KOPT-K1 (cell line): ENCODE results near the gene WAC.
"Not testable (repeated sequence)": the region's sequence is repeated elsewhere in the genome, so short reads cannot be mapped to it uniquely, and the experiment has no call there.

ENCODE experiments used
- H3K27ac ChIP-seq: fragments of 200-600 bp; sonication (generic); 2 replicates; pipeline ENCODE4 v1.5.1; 2016; ENCODE audit warnings: antibody characterized with exemption, mild to moderate bottlenecking, low read depth, low read length; ENCODE audit not compliant: poor library complexity, severe bottlenecking
- H3K36me3 ChIP-seq: fragments of 200-600 bp; sonication (generic); 2 replicates; pipeline ENCODE4 v1.5.1; 2017; ENCODE audit warnings: antibody characterized with exemption, mild to moderate bottlenecking, low read length, moderate library complexity; ENCODE audit not compliant: insufficient read depth
- H3K9me3 ChIP-seq: fragments of 200-600 bp; sonication (generic); 2 replicates; pipeline ENCODE4 v1.5.1; 2017; ENCODE audit warnings: antibody characterized with exemption, low read length, mild to moderate bottlenecking; ENCODE audit not compliant: insufficient read depth, poor library complexity, severe bottlenecking

Gene WAC

DNA sequence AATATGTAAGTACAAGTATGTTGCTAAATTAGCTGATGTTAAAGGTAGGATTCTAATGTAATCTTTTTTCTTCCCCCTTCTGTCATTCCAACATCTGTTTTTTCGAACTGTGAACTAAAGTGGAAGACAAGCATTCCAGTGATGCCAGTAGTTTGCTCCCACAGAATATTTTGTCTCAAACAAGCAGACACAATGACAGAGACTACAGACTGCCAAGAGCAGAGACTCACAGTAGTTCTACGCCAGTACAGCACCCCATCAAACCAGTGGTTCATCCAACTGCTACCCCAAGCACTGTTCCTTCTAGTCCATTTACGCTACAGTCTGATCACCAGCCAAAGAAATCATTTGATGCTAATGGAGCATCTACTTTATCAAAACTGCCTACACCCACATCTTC lies 62.7 kb downstream of the WAC start:
- peaks cover 100% of the 10 kb centered on the region for H3K36me3 ChIP-seq
- H3K27ac ChIP-seq = no peak overlapping the region
- no peaks in the 10 kb centered on the region for H3K9me3 ChIP-seq

GRCh38 chr10:28600056-28600455 lies 67.1 kb downstream of the WAC start:
- Histone ChIP-seq H3K27ac (no peak overlapping the region), H3K36me3 (peaks cover 97% of the 10 kb centered on the region), H3K9me3 (no peaks in the 10 kb centered on the region)

- Histone ChIP-seq H3K27ac (no peak overlapping the region), H3K9me3 (no peaks in the 10 kb centered on the region), H3K36me3 (peaks cover 94% of the 10 kb centered on the region)
Measured at GRCh38 chr10:28601012-28601411, 68.1 kb downstream of the WAC start.

DNA sequence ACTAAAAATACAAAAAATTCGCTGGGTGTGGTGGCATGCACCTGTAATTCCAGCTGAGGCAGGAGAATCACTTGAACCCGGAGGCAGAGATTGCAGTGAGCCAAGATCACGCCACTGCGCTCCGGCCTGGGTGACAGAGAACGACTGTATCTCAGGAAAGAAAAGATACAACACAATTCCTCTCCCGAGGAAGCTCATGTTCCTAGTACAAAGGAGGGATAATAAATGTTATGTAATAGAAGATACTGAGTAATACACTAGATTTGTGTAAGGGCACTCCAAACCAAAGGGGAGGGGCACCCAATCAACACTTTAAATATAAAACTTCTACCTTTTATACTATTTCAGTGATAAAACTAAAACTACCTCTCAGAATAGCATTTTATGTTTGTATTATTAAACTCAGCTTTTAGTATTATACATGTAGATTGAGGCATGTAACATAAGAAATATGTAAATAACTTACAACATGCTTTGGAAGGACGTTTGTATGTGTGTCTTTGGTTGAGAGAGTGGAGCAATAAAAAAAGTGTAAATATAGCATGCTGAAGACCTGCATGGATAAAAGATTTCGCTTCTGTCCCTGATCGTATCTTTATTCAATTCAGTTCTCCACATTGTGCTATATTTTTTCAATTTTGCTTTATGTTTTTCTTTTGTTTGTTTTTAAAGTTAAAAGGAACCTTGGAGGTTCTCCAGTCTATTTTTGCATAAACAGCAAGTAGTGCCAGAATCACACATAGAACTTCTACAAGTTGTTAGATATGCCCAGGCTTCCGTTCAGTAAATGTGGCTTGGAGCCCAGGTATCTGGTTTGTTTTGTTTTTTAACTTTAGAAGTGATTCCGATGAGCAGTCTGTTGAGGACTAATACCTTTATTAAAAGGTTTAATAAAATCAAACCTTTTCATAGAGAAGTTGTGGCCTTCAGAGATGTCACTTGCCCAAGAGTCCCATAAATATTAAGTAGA lies 71.9 kb downstream of the WAC start:
- Histone ChIP-seq H3K36me3 (peaks cover 94% of the 10 kb centered on the region), H3K27ac (no peak overlapping the region), H3K9me3 (no peaks in the 10 kb centered on the region)

DNA sequence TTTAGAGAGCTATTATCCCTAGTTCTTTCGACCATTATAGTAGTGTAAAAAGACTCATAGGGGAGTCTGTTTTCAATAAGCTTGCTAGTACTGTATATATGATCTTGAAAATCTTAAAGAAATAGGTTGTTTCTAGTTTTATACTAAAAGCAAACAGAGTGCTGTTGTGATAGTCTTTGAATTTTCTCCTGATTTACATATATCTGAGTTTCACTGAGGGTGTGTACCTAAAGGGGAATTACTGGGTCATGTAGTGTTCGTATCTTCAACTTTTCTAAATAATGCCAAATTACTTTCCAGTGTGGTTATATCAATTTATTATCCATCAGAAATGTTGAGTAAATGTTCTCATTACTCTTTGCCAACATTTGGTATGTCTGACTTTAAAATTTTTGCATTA lies 73.7 kb downstream of the WAC start:
- no peak overlapping the region for H3K27ac ChIP-seq
- peaks cover 94% of the 10 kb centered on the region for H3K36me3 ChIP-seq

DNA sequence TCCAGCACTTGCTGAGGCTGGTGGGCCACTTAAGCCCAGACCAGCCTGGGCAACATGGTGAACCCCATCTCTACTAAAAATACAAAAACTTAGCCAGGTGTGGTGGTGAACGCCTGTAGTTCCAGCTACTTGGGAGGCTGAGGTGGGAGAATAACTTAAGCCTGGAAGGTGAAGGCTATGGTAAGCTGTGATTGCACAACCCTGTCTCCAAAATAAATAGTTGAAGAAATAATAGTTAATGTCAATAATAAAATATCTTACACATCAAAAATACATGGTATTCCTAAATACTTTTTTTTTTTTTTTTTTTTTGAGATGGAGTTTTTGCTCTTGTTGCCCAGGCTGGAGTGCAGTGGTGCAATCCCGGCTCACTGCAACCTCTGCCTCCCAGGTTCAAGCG lies 76.7 kb downstream of the WAC start:
- H3K9me3 ChIP-seq, H3K27ac ChIP-seq: not testable (repeated sequence)
- H3K36me3 ChIP-seq = peaks cover 97% of the 10 kb centered on the region

More for the DNA sequence above, 73.7 kb downstream of the WAC start:
- no peaks in the 10 kb centered on the region for H3K9me3 ChIP-seq

DNA sequence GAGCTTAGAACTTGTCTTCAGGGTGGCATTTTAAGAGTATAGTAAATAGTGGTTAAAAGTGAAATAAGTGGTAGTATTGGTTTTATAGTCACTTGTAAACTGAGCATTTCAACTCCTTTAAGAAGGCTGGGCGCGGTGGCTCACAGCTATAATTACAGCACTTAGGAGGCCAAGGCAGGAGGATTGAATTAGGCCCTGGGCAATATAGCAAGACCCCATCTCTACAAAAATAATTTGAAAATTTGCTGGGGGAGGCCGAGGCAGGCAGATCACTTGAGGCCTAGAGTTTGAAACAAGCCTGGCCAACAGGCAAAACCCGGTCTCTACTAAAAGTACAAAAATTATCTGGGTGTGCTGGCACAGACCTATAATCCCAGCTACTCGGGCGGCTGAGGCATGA lies 80.0 kb downstream of the WAC start:
- Histone ChIP-seq H3K36me3 (peaks cover 99% of the 10 kb centered on the region), H3K27ac (no peak overlapping the region), H3K9me3 (no peaks in the 10 kb centered on the region)

DNA sequence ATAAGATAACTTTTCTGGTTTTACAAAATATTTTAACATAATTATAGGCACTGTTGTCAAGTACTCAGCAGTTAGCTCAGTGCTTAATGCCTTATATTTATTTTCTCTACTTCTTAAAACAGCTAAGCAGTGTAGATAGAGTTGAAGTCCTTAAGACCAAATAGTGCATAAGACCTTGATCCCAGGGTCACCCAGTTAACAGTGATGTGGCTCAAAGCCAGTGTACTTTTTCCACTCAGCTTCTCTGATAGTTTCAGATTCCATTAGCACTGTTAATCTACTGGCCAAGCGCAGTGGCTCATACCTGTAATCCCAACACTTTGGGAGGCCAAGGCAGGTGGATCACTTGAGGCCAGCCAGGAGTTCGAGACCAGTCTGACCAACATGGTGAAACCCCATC lies 83.6 kb downstream of the WAC start:
- Histone ChIP-seq H3K27ac (no peak overlapping the region), H3K36me3 (peaks cover 100% of the 10 kb centered on the region), H3K9me3 (no peaks in the 10 kb centered on the region)

- peaks cover 89% of the 10 kb centered on the region for H3K36me3 ChIP-seq
Measured at GRCh38 chr10:28619455-28619854, 86.5 kb downstream of the WAC start.

GRCh38 chr10:28620251-28620650 lies 87.3 kb downstream of the WAC start:
- H3K27ac ChIP-seq = no peak overlapping the region
- H3K36me3 ChIP-seq = peaks cover 82% of the 10 kb centered on the region
- H3K9me3 ChIP-seq = no peaks in the 10 kb centered on the region

More at GRCh38 chr10:28619455-28619854, 86.5 kb downstream of the WAC start:
- Histone ChIP-seq H3K27ac (no peak overlapping the region), H3K9me3 (no peaks in the 10 kb centered on the region)

GRCh38 chr10:28623483-28623882 lies 90.6 kb downstream of the WAC start:
- Histone ChIP-seq H3K9me3 (no peaks in the 10 kb centered on the region), H3K36me3 (peaks cover 49% of the 10 kb centered on the region), H3K27ac (no peak overlapping the region)

GRCh38 chr10:28624351-28624750 lies 91.4 kb downstream of the WAC start:
- peaks cover 41% of the 10 kb centered on the region for H3K36me3 ChIP-seq
- no peaks in the 10 kb centered on the region for H3K9me3 ChIP-seq
- no peak overlapping the region for H3K27ac ChIP-seq

GRCh38 chr10:28627102-28627501 lies 94.2 kb downstream of the WAC start:
- Histone ChIP-seq H3K27ac (no peak overlapping the region), H3K9me3 (no peaks in the 10 kb centered on the region), H3K36me3 (peaks cover 13% of the 10 kb centered on the region)

- Histone ChIP-seq H3K27ac (no peak overlapping the region), H3K9me3 (no peaks in the 10 kb centered on the region), H3K36me3 (peaks cover 2% of the 10 kb centered on the region; the same call in 1 of the 2 replicates)
Measured at GRCh38 chr10:28628184-28628893, 95.4 kb downstream of the WAC start.

GRCh38 chr10:28631896-28632583 lies 99.1 kb downstream of the WAC start:
- no peaks in the 10 kb centered on the region for H3K36me3 ChIP-seq
- no peaks in the 10 kb centered on the region for H3K9me3 ChIP-seq
- no peak overlapping the region for H3K27ac ChIP-seq
